OCI-LY3 (cell line): ENCODE data around the gene SERINC3.

Experiments
- H2AFZ ChIP-seq: fragments of 200-600, 300-600 bp; shearing (Covaris generic); 2 replicates; pipeline ENCODE4 v1.6.0; 2014; ENCODE audit warnings: antibody characterized with exemption, low read depth, low read length
- H3K27ac ChIP-seq: fragments of 200-600, 300-600 bp; sonication (generic); 2 replicates; pipeline ENCODE4 v1.5.1; 2014; ENCODE audit warnings: mild to moderate bottlenecking, low read length, moderate library complexity, mixed read lengths
- H3K27me3 ChIP-seq: fragments of 200-600, 300-600 bp; sonication (generic); 2 replicates; pipeline ENCODE4 v1.6.1; 2014; ENCODE audit warnings: low read depth, low read length, mixed read lengths
- H3K36me3 ChIP-seq: fragments of 200-600, 300-600 bp; sonication (generic); replicated peaks from 2 replicates; pipeline ENCODE3; 2014; ENCODE audit warnings: low read depth, low read length, mixed read lengths
- H3K4me1 ChIP-seq: fragments of 300-600, 200-600 bp; sonication (generic); 2 replicates; pipeline ENCODE4 v1.6.1; 2014; ENCODE audit warnings: low read length, mixed read lengths
- H3K4me2 ChIP-seq: fragments of 200-600, 300-600 bp; sonication (generic); 2 replicates; pipeline ENCODE4 v1.6.1; 2014; ENCODE audit warnings: low read length, mixed read lengths
- H3K4me3 ChIP-seq: fragments of 300-600, 200-600 bp; sonication (generic); 2 replicates; pipeline ENCODE4 v1.5.1; 2014; ENCODE audit warnings: antibody characterized with exemption, mild to moderate bottlenecking, low read length, moderate library complexity
- H3K79me2 ChIP-seq: fragments of 300-600, 200-600 bp; shearing (Covaris generic); 2 replicates; pipeline ENCODE4 v1.6.1; 2014; ENCODE audit warnings: mild to moderate bottlenecking, low read length, mixed read lengths
- H3K9ac ChIP-seq: fragments of 300-600, 200-600 bp; shearing (Covaris generic); 2 replicates; pipeline ENCODE4 v1.6.0; 2014; ENCODE audit warnings: mild to moderate bottlenecking, low read length, moderate library complexity
- H3K9me3 ChIP-seq: fragments of 200-600, 300-600 bp; shearing (Covaris generic); 2 replicates; pipeline ENCODE4 v1.6.1; 2014; ENCODE audit warnings: low read length, mixed read lengths; ENCODE audit not compliant: insufficient read depth
- H4K20me1 ChIP-seq: fragments of 200-600, 300-600 bp; sonication (generic); 2 replicates; pipeline ENCODE4 v1.6.1; 2016; ENCODE audit warnings: low read length, mixed read lengths; ENCODE audit not compliant: insufficient read depth
- CTCF ChIP-seq: fragments of 200-600, 300-600 bp; sonication (generic); IDR thresholded peaks from 2 replicates; pipeline ENCODE4 v1.5.1; 2014; ENCODE audit warnings: antibody characterized with exemption, low read length, low read depth
- EZH2phosphoT487 ChIP-seq: fragments of 200-600 bp; shearing (Covaris generic); IDR thresholded peaks from 2 replicates; pipeline ENCODE4 v1.6.1; 2018; ENCODE audit warnings: antibody characterized with exemption, mixed run types, low read depth

SERINC3 gene

GRCh38 chr20:44513871-44514270 lies 8.0 kb downstream of the SERINC3 start:
- Histone ChIP-seq H3K27me3 (no peaks in the 10 kb centered on the region), H3K27ac (no peak overlapping the region), H3K4me2 (no peak overlapping the region), H4K20me1 (peaks cover 27% of the 10 kb centered on the region), H2AFZ (no peak overlapping the region), H3K4me1 (no peaks in the 10 kb centered on the region), H3K79me2 (peaks cover 37% of the 10 kb centered on the region), H3K9me3 (no peaks in the 10 kb centered on the region), H3K9ac (no peak overlapping the region), H3K4me3 (no peak overlapping the region), H3K36me3 (peaks cover 16% of the 10 kb centered on the region)
- TF ChIP-seq EZH2phosphoT487 (no peak), CTCF (no peak)

DNA sequence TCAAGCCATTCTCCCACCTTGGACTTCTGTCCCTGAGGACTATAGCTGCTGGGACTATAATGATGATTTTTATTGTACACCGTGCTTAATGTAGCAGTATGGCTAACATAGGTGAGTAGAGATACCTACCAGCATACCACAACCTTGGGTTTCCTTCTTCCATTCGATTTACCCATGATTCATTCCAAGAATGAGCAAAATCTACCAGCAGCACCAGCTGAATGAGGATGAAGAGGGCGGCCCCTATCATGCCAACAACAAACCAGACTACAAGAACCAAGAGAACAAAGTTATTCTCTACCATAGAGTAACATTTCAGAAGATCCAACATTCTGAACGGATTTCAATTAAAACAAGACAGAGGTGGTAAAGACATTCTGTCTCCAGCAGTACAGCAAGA lies 12.1 kb downstream of the SERINC3 start:
- Histone ChIP-seq H3K79me2 (peaks cover 8% of the 10 kb centered on the region), H3K9ac (no peak overlapping the region), H3K9me3 (no peaks in the 10 kb centered on the region), H2AFZ (no peak overlapping the region), H3K4me3 (no peak overlapping the region), H3K4me2 (no peak overlapping the region), H3K27ac (no peak overlapping the region), H3K36me3 (peaks cover 35% of the 10 kb centered on the region), H4K20me1 (peaks cover 17% of the 10 kb centered on the region), H3K4me1 (no peaks in the 10 kb centered on the region), H3K27me3 (no peaks in the 10 kb centered on the region)
- no peak for TF ChIP-seq EZH2phosphoT487

DNA sequence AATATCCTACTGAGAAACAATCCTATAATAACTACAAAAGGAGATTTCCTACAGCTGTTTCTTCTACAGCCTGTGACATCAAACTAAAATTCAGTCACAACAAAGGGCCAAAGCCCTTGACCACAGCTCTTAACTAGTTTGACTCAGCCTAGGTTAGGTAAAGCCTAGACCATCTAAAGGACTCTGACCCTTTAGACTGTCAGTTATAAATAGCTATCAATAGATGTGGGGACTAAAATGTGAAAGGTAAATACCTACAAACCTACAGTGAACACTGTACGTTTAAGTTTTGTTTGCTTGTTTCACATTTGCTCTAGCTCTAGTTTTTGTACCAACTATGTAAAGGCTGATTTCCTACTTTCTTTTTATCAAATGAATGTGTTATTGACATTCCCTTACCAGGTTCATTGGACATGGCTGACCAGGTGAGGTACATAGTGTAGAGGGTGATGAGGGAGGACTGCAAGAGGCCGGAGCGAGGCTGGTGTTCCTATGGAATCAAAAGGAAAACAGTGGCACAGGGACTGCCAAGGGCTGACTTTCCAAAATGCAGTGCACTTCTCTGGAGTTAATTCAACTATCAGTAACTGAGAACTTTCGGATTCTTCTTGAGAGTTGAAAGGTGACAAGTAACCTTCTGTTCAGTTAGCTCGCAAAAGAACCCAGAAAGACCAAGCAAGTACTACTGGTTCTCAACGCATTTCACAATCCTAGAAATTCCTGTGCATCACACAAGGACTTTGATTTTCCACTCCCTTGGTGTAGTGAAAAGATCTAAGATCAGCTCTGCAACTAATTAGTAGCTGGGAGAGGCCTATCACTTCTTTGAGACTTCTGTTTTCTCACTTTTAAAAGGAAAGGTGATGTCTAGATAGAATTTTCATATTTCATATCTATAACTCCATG lies 17.2 kb downstream of the SERINC3 start:
- Histone ChIP-seq H3K9ac (no peak overlapping the region), H2AFZ (no peak overlapping the region), H4K20me1 (0 out of 2 replicates have a peak, but pooled peaks cover 6% of the 10 kb centered on the region), H3K79me2 (no peaks in the 10 kb centered on the region), H3K27me3 (no peaks in the 10 kb centered on the region), H3K36me3 (peaks cover 59% of the 10 kb centered on the region), H3K4me2 (no peak overlapping the region), H3K4me3 (no peak overlapping the region), H3K27ac (no peak overlapping the region), H3K4me1 (no peaks in the 10 kb centered on the region), H3K9me3 (no peaks in the 10 kb centered on the region)
- TF ChIP-seq CTCF (no peak), EZH2phosphoT487 (no peak)

DNA sequence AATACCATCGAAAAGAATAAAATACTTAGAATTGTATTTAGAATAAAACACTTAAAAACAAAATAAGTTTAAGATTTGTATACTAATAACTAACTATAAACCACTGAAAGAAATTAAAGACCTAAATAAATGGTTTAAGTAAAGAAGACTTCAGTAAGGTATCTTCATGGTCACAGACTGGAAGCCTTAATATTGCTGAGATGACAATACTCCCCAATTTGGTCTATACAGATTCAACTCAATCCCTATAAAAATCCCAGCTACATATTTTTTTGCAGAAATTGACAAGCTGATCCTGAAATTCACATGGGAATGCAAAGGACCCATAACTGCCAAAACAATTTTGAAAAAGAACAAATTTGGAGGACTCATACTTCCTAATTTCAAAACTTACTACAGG lies 18.9 kb downstream of the SERINC3 start:
- TF ChIP-seq CTCF = no peak
- no peak for TF ChIP-seq EZH2phosphoT487
- Histone ChIP-seq H3K4me2 (no peak overlapping the region), H2AFZ (no peak overlapping the region), H3K36me3 (peaks cover 61% of the 10 kb centered on the region), H3K4me1 (peaks cover 6% of the 10 kb centered on the region), H3K27me3 (no peaks in the 10 kb centered on the region), H3K9ac (no peak overlapping the region), H3K79me2 (no peaks in the 10 kb centered on the region), H3K9me3 (no peaks in the 10 kb centered on the region), H4K20me1 (0 out of 2 replicates have a peak, but pooled peaks cover 6% of the 10 kb centered on the region), H3K4me3 (no peak overlapping the region), H3K27ac (no peak overlapping the region)
